ENCODE results near the gene ACOT9.

Gene ACOT9

DNA sequence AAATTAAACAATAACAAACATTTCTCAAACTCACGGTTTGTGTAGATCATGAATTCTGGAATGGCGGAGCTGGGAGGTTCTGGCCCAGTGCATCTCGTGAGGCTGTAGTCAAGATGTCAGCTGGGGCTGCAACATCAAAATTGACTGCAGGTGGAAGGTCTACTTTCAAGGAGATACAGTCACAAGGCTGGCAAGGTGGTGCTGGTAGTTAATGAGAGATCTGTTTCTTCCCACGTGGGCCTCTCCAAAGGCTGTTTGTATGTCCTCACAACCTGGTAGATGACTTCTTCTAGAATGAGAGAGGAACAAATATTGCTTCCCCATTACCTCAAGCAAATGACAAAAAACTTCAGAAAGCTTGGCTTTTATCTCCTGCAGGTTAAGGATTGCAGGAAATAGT is 83.7 kb downstream of the ACOT9 start:
- TF ChIP-seq, protein P1, sequence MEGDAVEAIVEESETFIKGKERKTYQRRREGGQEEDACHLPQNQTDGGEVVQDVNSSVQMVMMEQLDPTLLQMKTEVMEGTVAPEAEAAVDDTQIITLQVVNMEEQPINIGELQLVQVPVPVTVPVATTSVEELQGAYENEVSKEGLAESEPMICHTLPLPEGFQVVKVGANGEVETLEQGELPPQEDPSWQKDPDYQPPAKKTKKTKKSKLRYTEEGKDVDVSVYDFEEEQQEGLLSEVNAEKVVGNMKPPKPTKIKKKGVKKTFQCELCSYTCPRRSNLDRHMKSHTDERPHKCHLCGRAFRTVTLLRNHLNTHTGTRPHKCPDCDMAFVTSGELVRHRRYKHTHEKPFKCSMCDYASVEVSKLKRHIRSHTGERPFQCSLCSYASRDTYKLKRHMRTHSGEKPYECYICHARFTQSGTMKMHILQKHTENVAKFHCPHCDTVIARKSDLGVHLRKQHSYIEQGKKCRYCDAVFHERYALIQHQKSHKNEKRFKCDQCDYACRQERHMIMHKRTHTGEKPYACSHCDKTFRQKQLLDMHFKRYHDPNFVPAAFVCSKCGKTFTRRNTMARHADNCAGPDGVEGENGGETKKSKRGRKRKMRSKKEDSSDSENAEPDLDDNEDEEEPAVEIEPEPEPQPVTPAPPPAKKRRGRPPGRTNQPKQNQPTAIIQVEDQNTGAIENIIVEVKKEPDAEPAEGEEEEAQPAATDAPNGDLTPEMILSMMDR (IDR thresholded peaks at IDR 0.05): no peak
- Histone ChIP-seq H3K27ac (no peak overlapping the region), H3K4me3 (no peak overlapping the region)

DNA sequence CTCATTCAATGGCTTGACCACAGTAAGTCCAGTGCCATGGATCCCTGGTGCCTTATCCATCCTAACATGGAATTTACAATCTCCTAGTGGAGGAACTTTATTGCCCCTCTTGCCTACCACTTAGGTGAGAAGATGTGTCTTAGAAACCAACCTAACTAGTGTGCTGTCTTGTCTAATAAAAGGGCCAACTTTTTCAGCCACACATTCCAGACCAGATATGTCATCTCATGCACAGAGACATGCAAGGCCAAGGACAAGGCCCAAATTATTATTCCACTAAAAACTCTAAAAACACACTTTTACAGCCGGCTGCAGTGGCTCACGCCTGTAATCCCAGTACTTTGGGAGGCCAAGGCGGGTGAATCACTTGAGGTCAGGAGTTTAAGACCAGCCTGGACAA is 86.4 kb downstream of the ACOT9 start:
- H3K27ac ChIP-seq: no peak overlapping the region
- no peak overlapping the region for H3K4me3 ChIP-seq
- TF ChIP-seq, protein P1 (IDR thresholded peaks at IDR 0.05): no peak
- DNase-seq (ENCODE audit: low spot score): no peak

More for the DNA sequence above, 83.7 kb downstream of the ACOT9 start:
- DNase-seq (ENCODE audit: low spot score): no peak

DNA sequence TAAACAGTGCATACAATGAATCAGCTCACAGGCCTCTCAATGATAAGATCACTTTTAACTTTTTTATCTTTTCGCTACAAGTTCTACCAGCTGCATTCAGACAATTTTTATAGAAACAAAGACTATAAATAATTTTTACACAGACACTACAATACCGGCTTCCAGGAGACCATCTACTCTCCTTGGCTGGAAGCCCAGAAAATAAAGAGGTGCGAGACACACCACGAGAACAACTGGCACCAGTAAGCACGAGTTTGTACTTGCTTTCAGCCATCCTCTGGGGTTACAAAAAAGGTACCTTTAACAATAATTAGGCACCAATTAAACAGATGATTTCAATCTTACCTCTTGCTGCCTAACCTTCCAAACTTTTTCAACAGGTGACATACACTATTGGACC is 87.0 kb downstream of the ACOT9 start:
- no peak overlapping the region for H3K27ac ChIP-seq
- no peak for DNase-seq (ENCODE audit: low spot score)
- TF ChIP-seq, protein P1 (IDR thresholded peaks at IDR 0.05): no peak

More for the DNA sequence above, 87.0 kb downstream of the ACOT9 start:
- no peak overlapping the region for H3K4me3 ChIP-seq

Measured in coronary artery (tissue), 2 donors.